Activated gamma-delta T cell (primary cell): ENCODE data around the gene KRTCAP3.

Experiments
- DNase-seq: peaks from one replicate; lab custom pipeline; 2025; lab: John Stamatoyannopoulos, UW

KRTCAP3 gene

DNA sequence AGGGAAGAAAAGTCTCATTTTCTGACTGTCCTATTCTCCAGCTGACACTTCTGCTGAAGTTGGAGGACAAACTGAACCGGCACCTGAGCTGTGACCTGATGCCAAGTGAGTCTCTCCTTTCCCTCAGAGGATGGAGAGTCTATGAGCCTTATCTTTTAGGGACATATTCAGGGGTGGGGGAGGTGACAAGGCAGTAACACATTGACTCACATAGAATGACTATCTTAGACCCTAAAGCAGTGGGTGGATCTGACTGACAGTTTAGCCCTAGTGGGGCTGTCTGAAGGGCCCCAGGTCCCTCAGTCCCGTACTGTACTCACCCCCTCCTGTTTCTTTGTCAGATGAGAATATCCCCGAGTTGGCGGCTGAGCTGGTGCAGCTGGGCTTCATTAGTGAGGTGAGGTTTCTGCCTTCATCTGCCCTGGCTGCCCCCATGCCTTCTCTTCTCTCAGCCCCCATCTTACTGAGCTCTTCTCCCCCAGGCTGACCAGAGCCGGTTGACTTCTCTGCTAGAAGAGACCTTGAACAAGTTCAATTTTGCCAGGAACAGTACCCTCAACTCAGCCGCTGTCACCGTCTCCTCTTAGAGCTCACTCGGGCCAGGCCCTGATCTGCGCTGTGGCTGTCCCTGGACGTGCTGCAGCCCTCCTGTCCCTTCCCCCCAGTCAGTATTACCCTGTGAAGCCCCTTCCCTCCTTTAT is 805 bp upstream of the KRTCAP3 start:
- DNase-seq: no peak

DNA sequence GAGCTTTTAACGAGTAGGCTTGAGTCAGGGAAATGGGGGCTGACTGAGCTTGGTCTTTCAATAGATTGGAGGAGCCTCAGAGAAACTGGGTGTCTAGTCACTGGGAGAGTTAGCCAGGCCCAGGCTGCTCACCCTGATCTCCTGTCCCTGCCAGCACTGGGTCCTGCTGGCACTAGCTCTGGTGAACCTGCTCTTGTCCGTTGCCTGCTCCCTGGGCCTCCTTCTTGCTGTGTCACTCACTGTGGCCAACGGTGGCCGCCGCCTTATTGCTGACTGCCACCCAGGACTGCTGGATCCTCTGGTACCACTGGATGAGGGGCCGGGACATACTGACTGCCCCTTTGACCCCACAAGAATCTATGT is 720 bp downstream of the KRTCAP3 start:
- DNase-seq: no peak

DNA sequence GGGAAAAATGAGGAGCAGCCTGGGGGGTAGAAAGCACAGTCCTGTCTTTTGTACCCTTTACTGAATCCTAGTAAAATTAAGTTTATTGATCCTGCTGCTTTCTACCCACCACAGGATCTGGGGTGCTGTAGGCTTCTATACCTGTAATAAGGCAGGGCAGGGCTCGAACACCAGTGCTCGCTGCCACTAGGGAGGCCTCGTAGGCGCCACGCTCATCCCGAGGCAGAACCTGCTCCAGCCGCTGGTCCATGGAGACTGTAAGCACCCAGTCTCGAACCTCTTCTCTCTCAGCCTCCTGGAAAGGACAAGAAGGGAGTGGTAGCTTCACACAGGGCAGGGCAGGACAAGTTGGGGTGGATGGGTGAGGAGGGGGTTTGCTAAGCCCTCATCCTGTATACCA is 3.0 kb downstream of the KRTCAP3 start:
- no peak for DNase-seq

GRCh38 chr2:27445615-27446014 is 3.4 kb downstream of the KRTCAP3 start:
- DNase-seq: no peak

GRCh38 chr2:27446057-27446456 is 3.9 kb downstream of the KRTCAP3 start:
- no peak for DNase-seq

GRCh38 chr2:27448381-27448780 is 6.2 kb downstream of the KRTCAP3 start:
- no peak for DNase-seq

DNA sequence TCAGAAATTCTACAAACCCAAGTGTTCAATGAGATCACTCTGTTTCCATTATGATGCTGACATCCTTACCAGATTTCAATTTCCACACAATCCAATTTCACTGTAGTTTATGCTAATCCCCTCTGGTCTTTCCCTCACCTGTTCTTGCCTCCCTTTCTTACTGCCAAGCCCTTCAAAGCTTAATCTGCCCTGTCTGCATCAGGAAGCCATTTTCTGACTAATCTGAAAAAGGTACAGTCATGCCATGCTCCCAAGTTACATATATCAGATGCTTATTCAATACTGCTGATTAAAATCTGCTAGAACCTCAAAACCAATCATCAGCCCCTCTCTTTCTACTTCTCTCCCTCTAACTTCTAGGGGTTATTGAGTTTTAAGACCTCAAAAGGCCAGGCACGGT is 8.9 kb downstream of the KRTCAP3 start:
- DNase-seq: no peak

DNA sequence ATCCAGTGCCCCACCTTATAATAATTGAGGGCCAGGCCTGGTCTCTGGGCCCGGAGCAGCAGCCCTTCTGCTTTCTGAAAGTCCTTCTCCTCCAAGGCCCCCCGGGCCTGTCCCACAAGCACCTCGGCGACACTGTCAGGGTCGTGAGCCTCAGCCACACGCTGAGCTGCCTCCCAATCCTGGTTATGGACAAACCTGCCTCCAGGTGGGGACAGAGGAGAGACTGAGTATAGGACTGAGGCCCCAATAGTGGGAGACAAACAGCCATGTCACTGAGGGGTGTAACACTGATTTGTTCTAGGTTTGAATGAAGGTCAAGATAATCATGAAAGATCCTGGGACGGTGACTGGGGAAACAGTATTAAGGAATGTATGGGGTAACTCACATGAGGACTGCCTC is 11.8 kb downstream of the KRTCAP3 start:
- no peak for DNase-seq

GRCh38 chr2:27461118-27461517 is 18.9 kb downstream of the KRTCAP3 start:
- no peak for DNase-seq

DNA sequence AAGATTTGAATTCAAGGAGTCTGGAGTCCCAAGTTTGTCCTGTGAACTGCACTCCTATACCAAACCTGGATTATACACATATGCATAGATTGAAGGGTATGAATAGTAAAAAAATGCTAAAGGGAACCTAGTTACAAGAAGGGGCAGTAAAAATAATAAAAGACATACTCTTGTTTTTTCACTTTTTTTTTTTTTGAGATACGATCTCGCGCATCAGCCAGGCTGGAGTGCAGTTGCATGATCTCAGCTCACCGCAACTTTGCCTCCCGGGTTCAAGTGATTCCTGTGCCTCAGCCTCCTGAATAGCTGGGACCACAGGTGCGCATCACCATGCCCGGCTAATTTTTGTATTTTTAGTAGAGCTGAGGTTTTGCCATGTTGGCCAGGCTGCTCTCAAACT is 22.3 kb downstream of the KRTCAP3 start:
- no peak for DNase-seq

DNA sequence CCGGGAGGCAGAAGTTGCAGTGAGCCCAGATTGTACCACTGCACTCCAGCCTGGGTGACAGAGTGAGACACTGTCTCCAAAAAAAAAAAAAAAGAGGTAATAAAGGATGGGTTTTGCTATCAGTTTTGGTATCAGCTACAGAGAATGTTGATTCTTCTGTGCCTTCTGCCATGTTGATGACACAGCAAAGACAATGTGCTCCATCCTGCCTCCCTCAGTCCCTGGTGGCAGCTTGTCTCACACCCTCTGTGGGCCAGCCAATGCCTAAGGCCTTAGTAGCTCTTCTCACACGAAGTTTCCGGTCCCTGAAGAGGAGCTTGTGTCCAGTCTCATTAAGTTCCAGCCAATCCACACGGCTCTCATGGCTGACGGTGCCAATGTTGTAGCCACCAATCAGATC is 29.8 kb downstream of the KRTCAP3 start:
- no peak for DNase-seq

- DNase-seq: no peak
Measured at GRCh38 chr2:27485496-27485895, 43.3 kb downstream of the KRTCAP3 start.

GRCh38 chr2:27489118-27489497 is 46.9 kb downstream of the KRTCAP3 start:
- DNase-seq: no peak

- DNase-seq: peak; percentile 96
Measured at GRCh38 chr2:27489498-27490397, 47.6 kb downstream of the KRTCAP3 start, which contains the start of gene IFT172. TSS of gene IFT172 (minus strand) at chr2:27489743. CDS start at chr2:27489653, 90 bp downstream.

DNA sequence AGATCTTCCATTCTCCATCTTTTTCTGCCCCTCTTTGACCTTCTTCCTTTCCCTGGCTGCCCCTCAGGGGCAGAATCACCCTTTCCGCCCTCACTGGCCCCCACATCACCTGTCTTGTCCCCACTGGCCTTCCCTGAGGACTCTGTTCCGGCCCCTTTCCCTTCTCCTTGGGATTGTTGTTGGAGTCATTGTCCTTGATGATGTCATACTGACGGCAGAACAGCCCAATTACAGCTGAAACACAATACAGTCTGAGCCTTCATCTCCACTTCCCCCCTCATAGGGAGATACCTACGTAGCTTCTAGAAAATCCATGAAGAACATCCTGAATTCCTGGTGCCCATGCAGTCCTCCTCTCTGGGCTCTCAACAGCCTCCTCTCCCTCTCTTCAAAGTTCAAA is 50.4 kb downstream of the KRTCAP3 start:
- no peak for DNase-seq

GRCh38 chr2:27493948-27494283 is 51.7 kb downstream of the KRTCAP3 start:
- no peak for DNase-seq
